ENCODE measurements around the gene RHD.
"Not testable (repeated sequence)": the region's sequence is repeated elsewhere in the genome, so short reads cannot be mapped to it uniquely, and the experiment has no call there.

Gene RHD

GRCh38 chr1:25287164-25287563, 14.9 kb downstream of the RHD start:
- DNase-seq (ENCODE audit: low read depth, low spot score); H3K4me3 ChIP-seq (ENCODE audit: low read depth, low read length); POLR2A ChIA-PET; CTCF ChIA-PET: not testable (repeated sequence)

GRCh38 chr1:25288573-25289101, 16.3 kb downstream of the RHD start:
- DNase-seq (ENCODE audit: low read depth, low spot score); H3K4me3 ChIP-seq (ENCODE audit: low read depth, low read length); CTCF ChIA-PET; POLR2A ChIA-PET: not testable (repeated sequence)

GRCh38 chr1:25290043-25290442, 17.7 kb downstream of the RHD start:
- POLR2A ChIA-PET; DNase-seq (ENCODE audit: low read depth, low spot score); CTCF ChIA-PET; H3K4me3 ChIP-seq (ENCODE audit: low read depth, low read length): not testable (repeated sequence)

GRCh38 chr1:25293426-25293825, 21.1 kb downstream of the RHD start:
- POLR2A ChIA-PET; DNase-seq (ENCODE audit: low read depth, low spot score); H3K4me3 ChIP-seq (ENCODE audit: low read depth, low read length); CTCF ChIA-PET: not testable (repeated sequence)

GRCh38 chr1:25294889-25295826, 22.8 kb downstream of the RHD start:
- CTCF ChIA-PET: interaction anchor here (0.6 kb wide), 1 partner anchor 75 kb away, joined by 3 read pairs; no protein-coding TSS in a partner anchor
- POLR2A ChIA-PET; DNase-seq (ENCODE audit: low read depth, low spot score); H3K4me3 ChIP-seq (ENCODE audit: low read depth, low read length): not testable (repeated sequence)

- POLR2A ChIA-PET, CTCF ChIA-PET: not testable (repeated sequence)
These were observed 24.2 kb downstream of the RHD start for GRCh38 chr1:25296501-25296900.

GRCh38 chr1:25300729-25301128, 28.4 kb downstream of the RHD start:
- CTCF ChIA-PET; POLR2A ChIA-PET; H3K4me3 ChIP-seq (ENCODE audit: low read depth, low read length); DNase-seq (ENCODE audit: low read depth, low spot score): not testable (repeated sequence)

More at GRCh38 chr1:25296501-25296900, 24.2 kb downstream of the RHD start:
- DNase-seq (ENCODE audit: low read depth, low spot score); H3K4me3 ChIP-seq (ENCODE audit: low read depth, low read length): not testable (repeated sequence)

GRCh38 chr1:25302330-25302729, 30.0 kb downstream of the RHD start:
- H3K4me3 ChIP-seq (ENCODE audit: low read depth, low read length); CTCF ChIA-PET; DNase-seq (ENCODE audit: low read depth, low spot score); POLR2A ChIA-PET: not testable (repeated sequence)

- CTCF ChIA-PET; POLR2A ChIA-PET; DNase-seq (ENCODE audit: low read depth, low spot score); H3K4me3 ChIP-seq (ENCODE audit: low read depth, low read length): not testable (repeated sequence)
These were observed 32.6 kb downstream of the RHD start for GRCh38 chr1:25304936-25305335.

- POLR2A ChIA-PET; DNase-seq (ENCODE audit: low read depth, low spot score); CTCF ChIA-PET; H3K4me3 ChIP-seq (ENCODE audit: low read depth, low read length): not testable (repeated sequence)
These were observed 35.9 kb downstream of the RHD start for GRCh38 chr1:25308168-25308567.

- CTCF ChIA-PET; POLR2A ChIA-PET; H3K4me3 ChIP-seq (ENCODE audit: low read depth, low read length): not testable (repeated sequence)
- DNase-seq (ENCODE audit: low read depth, low spot score): peak; percentile 34
These were observed 36.8 kb downstream of the RHD start for GRCh38 chr1:25309085-25309484.

- DNase-seq (ENCODE audit: low read depth, low spot score); H3K4me3 ChIP-seq (ENCODE audit: low read depth, low read length); CTCF ChIA-PET; POLR2A ChIA-PET: not testable (repeated sequence)
These were observed 37.2 kb downstream of the RHD start for GRCh38 chr1:25309486-25309885.

- POLR2A ChIA-PET; DNase-seq (ENCODE audit: low read depth, low spot score); H3K4me3 ChIP-seq (ENCODE audit: low read depth, low read length); CTCF ChIA-PET: not testable (repeated sequence)
These were observed 40.6 kb downstream of the RHD start for GRCh38 chr1:25312806-25313470.

GRCh38 chr1:25320314-25320938, 48.1 kb downstream of the RHD start:
- DNase-seq (ENCODE audit: low read depth, low spot score): peak; percentile 78
- CTCF ChIA-PET; H3K4me3 ChIP-seq (ENCODE audit: low read depth, low read length); POLR2A ChIA-PET: not testable (repeated sequence)

GRCh38 chr1:25322127-25322526, 49.8 kb downstream of the RHD start:
- POLR2A ChIA-PET; DNase-seq (ENCODE audit: low read depth, low spot score); CTCF ChIA-PET; H3K4me3 ChIP-seq (ENCODE audit: low read depth, low read length): not testable (repeated sequence)

GRCh38 chr1:25324407-25324806, 52.1 kb downstream of the RHD start:
- H3K4me3 ChIP-seq (ENCODE audit: low read depth, low read length); POLR2A ChIA-PET; CTCF ChIA-PET; DNase-seq (ENCODE audit: low read depth, low spot score): not testable (repeated sequence)
